ENCODE data around the gene RPL36.

GRCh38 chr19:5738423-5738822, 48.3 kb downstream of the RPL36 start:
- TF ChIP-seq TAF1 (IDR thresholded peaks at IDR 0.05; ENCODE audit: low read depth, low read length): no peak
- TF ChIP-seq POLR2AphosphoS5 (IDR thresholded peaks at IDR 0.05; ENCODE audit: low read depth, low read length): no peak
- TF ChIP-seq POLR2A (IDR thresholded peaks at IDR 0.05; ENCODE audit: low read depth, low read length): no peak
- no peak for TF ChIP-seq SPI1 (IDR thresholded peaks at IDR 0.05; ENCODE audit: low read depth, low read length)
- TF ChIP-seq POU2F2 (IDR thresholded peaks at IDR 0.05; ENCODE audit: low read depth, low read length): no peak
- no peak for TF ChIP-seq PAX5 (IDR thresholded peaks at IDR 0.05; ENCODE audit: insufficient read depth, low read length, severe bottlenecking)

All from GM12891 (cell line).